ENCODE data around the gene TBL1X. TPM values are rescaled to one million over a fixed set of nuclear protein-coding genes. Genes with fewer than 3 reads are reported as not detected.

Gene TBL1X
- polyA plus RNA-seq, 3 donors, result 12.5 to 19.5 (median 13.8) TPM

DNA sequence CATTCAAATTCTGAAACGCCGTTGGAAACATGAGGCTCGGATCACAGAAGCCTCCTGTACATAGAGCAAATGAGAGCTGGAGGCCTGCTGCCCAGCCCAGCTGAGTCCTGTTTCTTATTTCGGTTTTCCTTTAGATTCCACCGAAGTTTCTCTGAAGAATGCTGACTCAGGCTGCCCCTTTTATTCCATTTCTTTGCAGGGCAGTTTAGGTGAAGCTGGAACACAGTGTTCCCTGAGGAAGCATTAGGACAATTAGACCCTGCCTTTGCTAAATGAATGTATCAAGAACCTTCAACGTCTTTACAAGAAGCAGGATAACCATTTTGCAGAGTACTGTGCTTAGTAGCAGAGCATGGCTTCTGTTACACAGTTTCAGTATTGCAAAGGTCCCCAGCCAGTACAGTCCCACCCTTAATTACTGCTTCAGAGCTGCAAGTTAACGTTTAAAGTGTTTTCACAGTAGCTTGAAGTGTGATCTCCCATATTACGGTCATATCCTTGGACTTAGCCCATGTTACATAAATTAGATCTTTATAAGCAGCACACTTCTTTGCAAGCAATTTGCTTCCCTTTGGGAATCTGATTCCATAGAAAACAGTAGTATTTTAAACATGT, 117.0 kb downstream of the TBL1X start:
- TF ChIP-seq, protein P1, sequence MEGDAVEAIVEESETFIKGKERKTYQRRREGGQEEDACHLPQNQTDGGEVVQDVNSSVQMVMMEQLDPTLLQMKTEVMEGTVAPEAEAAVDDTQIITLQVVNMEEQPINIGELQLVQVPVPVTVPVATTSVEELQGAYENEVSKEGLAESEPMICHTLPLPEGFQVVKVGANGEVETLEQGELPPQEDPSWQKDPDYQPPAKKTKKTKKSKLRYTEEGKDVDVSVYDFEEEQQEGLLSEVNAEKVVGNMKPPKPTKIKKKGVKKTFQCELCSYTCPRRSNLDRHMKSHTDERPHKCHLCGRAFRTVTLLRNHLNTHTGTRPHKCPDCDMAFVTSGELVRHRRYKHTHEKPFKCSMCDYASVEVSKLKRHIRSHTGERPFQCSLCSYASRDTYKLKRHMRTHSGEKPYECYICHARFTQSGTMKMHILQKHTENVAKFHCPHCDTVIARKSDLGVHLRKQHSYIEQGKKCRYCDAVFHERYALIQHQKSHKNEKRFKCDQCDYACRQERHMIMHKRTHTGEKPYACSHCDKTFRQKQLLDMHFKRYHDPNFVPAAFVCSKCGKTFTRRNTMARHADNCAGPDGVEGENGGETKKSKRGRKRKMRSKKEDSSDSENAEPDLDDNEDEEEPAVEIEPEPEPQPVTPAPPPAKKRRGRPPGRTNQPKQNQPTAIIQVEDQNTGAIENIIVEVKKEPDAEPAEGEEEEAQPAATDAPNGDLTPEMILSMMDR (IDR thresholded peaks at IDR 0.05), result no peak
- Mint-ChIP-seq H3K36me3 (peaks cover 0 to 3% of the 10 kb centered on the region in 2 donors), H3K9me3 (peaks cover 0 to 4% (median 0%) of the 10 kb centered on the region in 7 donors), H3K4me3 (no peak overlapping the region), H3K27me3 (ENCODE audit: low read depth in 3 of 3) (peaks cover 0 to 6% (median 0%) of the 10 kb centered on the region in 3 donors), H3K4me1 (peaks cover 6% of the 10 kb centered on the region), H3K27ac (no peak overlapping the region)
- Histone ChIP-seq H3K4me1 (ENCODE audit: control insufficient read depth in 1 of 2, insufficient read depth in 2 of 2, low read length in 2 of 2) (no peaks in the 10 kb centered on the region), H4K20me1 (ENCODE audit: insufficient read depth, low read length) (peaks cover 100% of the 10 kb centered on the region), H3K4me2 (replicated peaks; ENCODE audit: extremely low read depth, low read length, poor library complexity, severe bottlenecking) (no peak overlapping the region), H3K27ac (ENCODE audit: low read depth in 1 of 2, low read length in 2 of 2) (no peak overlapping the region), H3K9ac (ENCODE audit: insufficient read depth, low read length, poor library complexity, severe bottlenecking) (no peak overlapping the region), H3K79me2 (ENCODE audit: insufficient read depth, low read length) (no peaks in the 10 kb centered on the region), H3K36me3 (replicated peaks in 1 of 2; ENCODE audit: control insufficient read depth in 1 of 2, insufficient read depth in 2 of 2, low read length in 2 of 2) (no peaks in the 10 kb centered on the region), H3K9me3 (replicated peaks in 1 of 2; ENCODE audit: control insufficient read depth in 1 of 2, insufficient read depth in 1 of 2, low read length in 2 of 2) (no peaks in the 10 kb centered on the region), H3K27me3 (ENCODE audit: control insufficient read depth in 2 of 2, insufficient read depth in 2 of 2, low read length in 2 of 2) (peaks cover 0 to 4% of the 10 kb centered on the region in 2 donors), H2AFZ (ENCODE audit: insufficient read depth, low read depth, low read length, poor library complexity, severe bottlenecking) (no peak overlapping the region), H3K4me3 (replicated peaks in 1 of 3; ENCODE audit: low read depth in 2 of 3, low read length in 3 of 3) (no peak overlapping the region)
- WGBS (ENCODE audit: insufficient coverage), result 80% methylated on average over 1 of the region's 8 CpGs
- DNase-seq, result no peak
- intact Hi-C loops (cut with micrococcal nuclease), result no loop called here

DNA sequence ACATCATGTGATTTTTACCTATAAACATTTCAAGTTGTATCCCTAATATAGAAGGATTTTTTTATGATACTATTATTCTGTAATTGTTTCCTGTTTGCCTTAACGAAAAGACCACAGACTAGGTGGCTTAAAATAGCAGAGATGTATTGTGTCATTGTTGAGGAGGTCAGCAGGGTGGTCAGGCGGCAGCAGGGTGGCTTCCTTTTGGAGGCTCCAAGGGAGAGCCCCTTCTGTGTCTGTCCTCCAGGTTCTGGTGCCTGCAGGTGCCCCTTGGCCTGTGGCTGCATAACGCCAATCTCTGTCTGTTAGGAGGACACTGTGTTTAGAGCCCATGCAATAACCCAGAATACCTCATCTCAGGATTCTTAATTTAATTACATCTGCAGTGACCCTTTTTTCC, 118.1 kb downstream of the TBL1X start:
- Histone ChIP-seq H3K4me1 (ENCODE audit: control insufficient read depth in 1 of 2, insufficient read depth in 2 of 2, low read length in 2 of 2) (no peaks in the 10 kb centered on the region), H2AFZ (ENCODE audit: insufficient read depth, low read depth, low read length, poor library complexity, severe bottlenecking) (no peak overlapping the region), H3K9ac (ENCODE audit: insufficient read depth, low read length, poor library complexity, severe bottlenecking) (no peak overlapping the region), H3K4me3 (replicated peaks in 1 of 3; ENCODE audit: low read depth in 2 of 3, low read length in 3 of 3) (no peak overlapping the region), H4K20me1 (ENCODE audit: insufficient read depth, low read length) (peaks cover 100% of the 10 kb centered on the region), H3K36me3 (replicated peaks in 1 of 2; ENCODE audit: control insufficient read depth in 1 of 2, insufficient read depth in 2 of 2, low read length in 2 of 2) (no peaks in the 10 kb centered on the region), H3K79me2 (ENCODE audit: insufficient read depth, low read length) (no peaks in the 10 kb centered on the region), H3K9me3 (replicated peaks in 1 of 2; ENCODE audit: control insufficient read depth in 1 of 2, insufficient read depth in 1 of 2, low read length in 2 of 2) (no peaks in the 10 kb centered on the region), H3K27me3 (ENCODE audit: control insufficient read depth in 2 of 2, insufficient read depth in 2 of 2, low read length in 2 of 2) (peaks cover 0 to 4% of the 10 kb centered on the region in 2 donors), H3K4me2 (replicated peaks; ENCODE audit: extremely low read depth, low read length, poor library complexity, severe bottlenecking) (no peak overlapping the region), H3K27ac (ENCODE audit: low read depth in 1 of 2, low read length in 2 of 2) (no peak overlapping the region)
- Mint-ChIP-seq H3K9me3 (peaks cover 0 to 4% (median 0%) of the 10 kb centered on the region in 7 donors), H3K27ac (no peak overlapping the region), H3K4me3 (no peak overlapping the region), H3K4me1 (peaks cover 6% of the 10 kb centered on the region), H3K36me3 (no peaks in the 10 kb centered on the region), H3K27me3 (ENCODE audit: low read depth in 3 of 3) (peaks cover 0 to 7% (median 0%) of the 10 kb centered on the region in 3 donors)
- TF ChIP-seq, protein P1 (IDR thresholded peaks at IDR 0.05), result no peak
- WGBS (ENCODE audit: insufficient coverage), result 0% methylated on average over 1 of the region's 3 CpGs
- intact Hi-C loops (cut with micrococcal nuclease), result no loop called here
- no peak for DNase-seq
